PC-9 (cell line): ENCODE data around the gene VAPB.

Source experiments
- EZH2 ChIP-seq: fragments of 200-600 bp; sonication (generic); IDR thresholded peaks from 2 replicates; pipeline ENCODE4 v1.8.0; 2017; ENCODE audit warnings: antibody characterized with exemption, low read depth
- TF ChIP-seq, protein P1 (sequence below): fragments of 200-600 bp; sonication (generic); conservative IDR thresholded peaks from 2 replicates; pipeline ENCODE4 v1.6.1; 2017; ENCODE audit warnings: mixed run types, antibody characterized with exemption, mild to moderate bottlenecking, moderate library complexity

DNA sequence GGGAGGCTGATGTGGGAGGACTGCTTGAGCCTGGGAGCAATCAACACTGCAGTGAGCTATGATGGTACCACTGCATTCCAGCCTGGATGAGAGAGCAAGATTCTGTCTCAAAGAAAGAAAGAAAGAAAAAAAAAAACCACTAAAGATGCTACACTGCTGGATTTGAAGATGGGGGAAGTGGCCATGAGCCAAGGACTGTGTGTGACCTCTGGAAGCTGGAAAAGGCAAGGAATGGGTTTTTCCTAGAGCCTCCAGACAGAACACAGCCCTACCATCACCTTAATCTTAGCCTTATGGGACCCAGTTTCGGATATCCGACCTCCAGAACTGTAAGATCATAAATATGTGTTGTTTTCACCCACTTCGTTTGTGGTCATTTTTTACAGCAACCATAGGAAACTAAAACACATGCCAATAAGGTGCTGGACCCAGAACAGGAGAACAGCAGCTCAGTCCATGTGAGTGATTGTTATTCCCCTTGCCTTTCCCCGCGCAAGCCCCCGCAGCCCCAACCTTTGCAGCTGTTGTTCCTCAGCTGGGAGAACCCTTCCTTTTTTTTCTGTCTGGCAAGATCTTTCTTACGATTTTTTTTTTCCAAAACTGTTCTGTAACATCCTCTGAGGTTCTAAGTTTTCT is 11.1 kb upstream of the VAPB start:
- TF ChIP-seq, protein P1, sequence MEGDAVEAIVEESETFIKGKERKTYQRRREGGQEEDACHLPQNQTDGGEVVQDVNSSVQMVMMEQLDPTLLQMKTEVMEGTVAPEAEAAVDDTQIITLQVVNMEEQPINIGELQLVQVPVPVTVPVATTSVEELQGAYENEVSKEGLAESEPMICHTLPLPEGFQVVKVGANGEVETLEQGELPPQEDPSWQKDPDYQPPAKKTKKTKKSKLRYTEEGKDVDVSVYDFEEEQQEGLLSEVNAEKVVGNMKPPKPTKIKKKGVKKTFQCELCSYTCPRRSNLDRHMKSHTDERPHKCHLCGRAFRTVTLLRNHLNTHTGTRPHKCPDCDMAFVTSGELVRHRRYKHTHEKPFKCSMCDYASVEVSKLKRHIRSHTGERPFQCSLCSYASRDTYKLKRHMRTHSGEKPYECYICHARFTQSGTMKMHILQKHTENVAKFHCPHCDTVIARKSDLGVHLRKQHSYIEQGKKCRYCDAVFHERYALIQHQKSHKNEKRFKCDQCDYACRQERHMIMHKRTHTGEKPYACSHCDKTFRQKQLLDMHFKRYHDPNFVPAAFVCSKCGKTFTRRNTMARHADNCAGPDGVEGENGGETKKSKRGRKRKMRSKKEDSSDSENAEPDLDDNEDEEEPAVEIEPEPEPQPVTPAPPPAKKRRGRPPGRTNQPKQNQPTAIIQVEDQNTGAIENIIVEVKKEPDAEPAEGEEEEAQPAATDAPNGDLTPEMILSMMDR, result no peak
- no peak for TF ChIP-seq EZH2
